Hepatocyte (in vitro differentiated cells): ENCODE data around the gene CACNA1C. TPM values are rescaled to one million over a fixed set of nuclear protein-coding genes. Genes with fewer than 3 reads are reported as not detected.

Source experiments
- DNase-seq: peaks from one replicate; pipeline ENCODE4 v3.0.0-alpha.2; 2016; ENCODE audit warnings: low spot score
- H2AFZ ChIP-seq: fragments of 200-600 bp; sonication (generic); 2 replicates; pipeline ENCODE4 v1.6.0; 2016; ENCODE audit warnings: antibody characterized with exemption, mild to moderate bottlenecking
- H3K27ac ChIP-seq: fragments of 200-600 bp; sonication (generic); 2 replicates; pipeline ENCODE4 v1.5.1; 2016; ENCODE audit warnings: mild to moderate bottlenecking
- H3K27me3 ChIP-seq: fragments of 200-600 bp; sonication (generic); 2 replicates; pipeline ENCODE4 v1.6.1; 2016
- H3K36me3 ChIP-seq: fragments of 200-600 bp; sonication (generic); replicated peaks from 2 replicates; pipeline ENCODE4 v1.5.1; 2016; ENCODE audit warnings: low read depth; ENCODE audit not compliant: insufficient read depth
- H3K4me1 ChIP-seq: fragments of 200-600 bp; sonication (generic); 2 replicates; pipeline ENCODE4 v1.5.1; 2016; ENCODE audit warnings: mild to moderate bottlenecking, moderate library complexity; ENCODE audit not compliant: insufficient read depth
- H3K4me2 ChIP-seq: fragments of 200-600 bp; sonication (generic); 2 replicates; pipeline ENCODE4 v1.6.0; 2016
- H3K4me3 ChIP-seq: fragments of 200-600 bp; sonication (generic); 2 replicates; pipeline ENCODE4 v1.5.1; 2016; ENCODE audit warnings: mild to moderate bottlenecking
- H3K79me2 ChIP-seq: fragments of 200-600 bp; sonication (generic); 2 replicates; pipeline ENCODE4 v1.6.0; 2017; ENCODE audit warnings: mild to moderate bottlenecking
- H3K9me2 ChIP-seq: fragments of 200-600 bp; sonication (generic); replicated peaks from 2 replicates; pipeline ENCODE4 v1.6.0; 2017; ENCODE audit warnings: mild to moderate bottlenecking; ENCODE audit not compliant: insufficient read depth
- H3K9me3 ChIP-seq: fragments of 200-600 bp; sonication (generic); 2 replicates; pipeline ENCODE4 v1.5.1; 2016; ENCODE audit warnings: low read depth, mild to moderate bottlenecking
- H4K20me1 ChIP-seq: fragments of 200-600 bp; sonication (generic); 2 replicates; pipeline ENCODE4 v1.6.0; 2016; ENCODE audit warnings: mild to moderate bottlenecking; ENCODE audit not compliant: insufficient read depth, poor library complexity, severe bottlenecking
- CTCF ChIP-seq: fragments of 200-600 bp; sonication (generic); IDR thresholded peaks from 2 replicates; pipeline ENCODE4 v1.5.1; 2016; ENCODE audit warnings: antibody characterized with exemption, mild to moderate bottlenecking; ENCODE audit not compliant: poor library complexity
- EZH2 ChIP-seq: fragments of 200-600 bp; sonication (generic); IDR thresholded peaks from 2 replicates; pipeline ENCODE4 v1.6.1; 2016; ENCODE audit warnings: antibody characterized with exemption, mild to moderate bottlenecking, borderline replicate concordance
- EZH2phosphoT487 ChIP-seq: fragments of 200-600 bp; sonication (generic); IDR thresholded peaks from one replicate; pipeline ENCODE4 v1.6.1; 2018; ENCODE audit warnings: antibody characterized with exemption, mild to moderate bottlenecking, low read depth, moderate library complexity; ENCODE audit not compliant: unreplicated experiment, severe bottlenecking
- WGBS: methylation state at CpG from one replicate; pipeline ENCODE4 v1.1.6; 2016; ENCODE audit warnings: low lambda C conversion rate; ENCODE audit errors: missing lambda C conversion rate; 5-methylcytosine and 5-hydroxymethylcytosine counted together
- polyA plus RNA-seq: library from polyadenylated mRNA; unstranded; fragments of >200 nt; fragmentation: Nextera tagmentation; extraction: Ambion mirVana; gene quantifications from 2 replicates; pipeline ENCODE4 v1.2.1, GENCODE V29; 2016
- total RNA-seq: library from RNA; depleted of rRNA; stranded (reverse); fragments of >200 nt; gene quantifications from 2 replicates; pipeline ENCODE4 v1.2.3, GENCODE V29; 2014

Gene CACNA1C
- total and polyA plus RNA-seq, 2 experiments from 2014 or later, result 3.2 to 4.0 TPM

GRCh38 chr12:2667716-2668440 is 615.1 kb downstream of the CACNA1C start:
- no peaks in the 10 kb centered on the region for H3K4me1 ChIP-seq
- no peaks in the 10 kb centered on the region for H4K20me1 ChIP-seq
- H3K4me3 ChIP-seq, result no peak overlapping the region
- H3K27me3 ChIP-seq, result no peaks in the 10 kb centered on the region
- no peak for TF ChIP-seq CTCF
- no peak for TF ChIP-seq EZH2phosphoT487
- no peak for TF ChIP-seq EZH2
- H2AFZ ChIP-seq, result no peak overlapping the region
- no peak for DNase-seq
- no peaks in the 10 kb centered on the region for H3K9me2 ChIP-seq
- no peak overlapping the region for H3K27ac ChIP-seq
- no peaks in the 10 kb centered on the region for H3K79me2 ChIP-seq
- H3K4me2 ChIP-seq, result no peak overlapping the region
- 87% methylated on average over 17 of the region's 17 CpGs for WGBS
- no peaks in the 10 kb centered on the region for H3K9me3 ChIP-seq
- no peaks in the 10 kb centered on the region for H3K36me3 ChIP-seq

GRCh38 chr12:2668816-2669215 is 616.0 kb downstream of the CACNA1C start:
- WGBS, result 93% methylated on average over 17 of the region's 17 CpGs
- no peak for DNase-seq
- no peak overlapping the region for H3K27ac ChIP-seq
- no peaks in the 10 kb centered on the region for H3K4me1 ChIP-seq
- TF ChIP-seq EZH2, result no peak
- no peak for TF ChIP-seq EZH2phosphoT487
- no peaks in the 10 kb centered on the region for H3K9me3 ChIP-seq
- no peaks in the 10 kb centered on the region for H3K36me3 ChIP-seq
- H3K4me3 ChIP-seq, result no peak overlapping the region
- H4K20me1 ChIP-seq, result no peaks in the 10 kb centered on the region
- H3K9me2 ChIP-seq, result no peaks in the 10 kb centered on the region
- no peaks in the 10 kb centered on the region for H3K27me3 ChIP-seq
- H3K4me2 ChIP-seq, result no peak overlapping the region
- no peaks in the 10 kb centered on the region for H3K79me2 ChIP-seq
- no peak overlapping the region for H2AFZ ChIP-seq

GRCh38 chr12:2669560-2669959 is 616.8 kb downstream of the CACNA1C start:
- Histone ChIP-seq H3K9me3 (no peaks in the 10 kb centered on the region), H3K79me2 (no peaks in the 10 kb centered on the region), H3K27me3 (no peaks in the 10 kb centered on the region), H3K4me3 (no peak overlapping the region), H3K36me3 (no peaks in the 10 kb centered on the region), H3K9me2 (no peaks in the 10 kb centered on the region), H2AFZ (no peak overlapping the region), H3K4me2 (no peak overlapping the region), H3K4me1 (no peaks in the 10 kb centered on the region), H3K27ac (no peak overlapping the region), H4K20me1 (no peaks in the 10 kb centered on the region)
- WGBS, result 97% methylated on average over 8 of the region's 8 CpGs
- no peak for DNase-seq
- TF ChIP-seq EZH2phosphoT487 (no peak), CTCF (no peak), EZH2 (no peak)

GRCh38 chr12:2672863-2673262 is 620.1 kb downstream of the CACNA1C start:
- Histone ChIP-seq H2AFZ (no peak overlapping the region), H3K27me3 (no peaks in the 10 kb centered on the region), H3K36me3 (no peaks in the 10 kb centered on the region), H3K79me2 (no peaks in the 10 kb centered on the region), H3K27ac (no peak overlapping the region), H3K4me2 (no peak overlapping the region), H4K20me1 (no peaks in the 10 kb centered on the region), H3K4me3 (no peak overlapping the region), H3K9me2 (no peaks in the 10 kb centered on the region), H3K4me1 (no peaks in the 10 kb centered on the region), H3K9me3 (no peaks in the 10 kb centered on the region)
- 97% methylated on average over 10 of the region's 10 CpGs for WGBS
- no peak for TF ChIP-seq CTCF
- no peak for TF ChIP-seq EZH2
- no peak for TF ChIP-seq EZH2phosphoT487
- DNase-seq, result no peak
